ENCODE measurements around the gene SEC14L2. TPM values are rescaled to one million over a fixed set of nuclear protein-coding genes. Genes with fewer than 3 reads are reported as not detected.
A peak's percentile ranks its signal among the peaks of the same experiment; 100 is the strongest.
"Not testable (repeated sequence)": the region's sequence is repeated elsewhere in the genome, so short reads cannot be mapped to it uniquely, and the experiment has no call there.

The SEC14L2 gene
- polyA plus RNA-seq, 10 donors: 1.2 to 2.8 (median 2.0) TPM

DNA sequence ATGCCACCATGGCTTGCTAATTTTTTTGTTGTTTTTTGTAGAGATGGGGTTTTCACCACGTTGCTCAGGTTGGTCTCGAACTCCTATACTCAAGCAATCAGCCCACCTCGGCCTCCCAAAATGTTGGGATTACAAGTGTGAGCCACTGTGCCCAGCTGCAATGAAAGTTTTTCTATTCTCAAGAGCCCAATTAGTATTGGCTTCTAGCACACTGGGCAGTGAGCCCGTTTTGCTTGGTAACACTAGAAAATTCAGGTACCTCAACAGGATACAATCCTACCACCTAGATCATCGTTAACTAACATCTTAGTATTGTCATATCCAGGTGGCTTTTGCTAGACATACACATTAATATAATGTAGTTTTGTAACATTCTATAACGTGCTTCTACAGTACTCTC lies 56.0 kb downstream of the SEC14L2 start:
- no peak for DNase-seq

DNA sequence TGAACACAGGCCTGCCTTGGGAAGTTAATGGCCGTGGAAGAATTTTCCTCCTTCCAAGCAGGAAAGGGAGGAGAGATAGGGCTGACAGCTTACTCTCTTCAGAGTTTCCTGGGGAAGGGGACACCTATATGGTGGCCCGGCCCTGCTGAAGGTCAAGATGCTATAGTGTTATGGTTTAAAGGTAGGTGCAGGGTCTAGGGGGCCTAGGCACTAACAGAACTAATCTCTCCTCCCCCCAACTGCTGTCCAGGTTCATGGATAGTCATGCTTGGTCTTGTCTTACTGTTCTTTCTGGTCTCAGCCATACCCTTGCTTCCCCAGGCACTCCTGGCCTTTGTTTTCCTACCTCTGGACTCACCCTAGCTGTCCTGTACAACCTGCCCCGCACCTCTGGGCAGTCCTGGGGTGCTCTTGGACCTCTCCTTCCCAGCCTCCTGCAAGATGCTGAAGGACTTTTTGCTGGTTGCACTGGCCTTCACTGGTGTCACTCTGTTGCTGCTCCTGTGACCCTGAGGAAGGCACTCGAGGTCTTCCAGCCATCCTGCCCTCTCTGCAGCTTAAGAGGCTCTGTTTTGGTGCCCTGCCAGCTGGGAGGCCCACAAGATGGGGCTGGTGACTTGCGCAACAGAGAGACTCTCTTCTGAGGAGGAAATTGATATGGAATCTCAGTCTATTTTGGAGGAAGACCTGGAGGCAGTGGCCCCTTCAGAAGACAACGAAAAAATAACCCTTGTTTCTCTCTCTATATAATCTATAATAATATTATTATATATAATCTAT lies 57.1 kb downstream of the SEC14L2 start:
- DNase-seq: peak in 1 of 3 donors; percentile 21

DNA sequence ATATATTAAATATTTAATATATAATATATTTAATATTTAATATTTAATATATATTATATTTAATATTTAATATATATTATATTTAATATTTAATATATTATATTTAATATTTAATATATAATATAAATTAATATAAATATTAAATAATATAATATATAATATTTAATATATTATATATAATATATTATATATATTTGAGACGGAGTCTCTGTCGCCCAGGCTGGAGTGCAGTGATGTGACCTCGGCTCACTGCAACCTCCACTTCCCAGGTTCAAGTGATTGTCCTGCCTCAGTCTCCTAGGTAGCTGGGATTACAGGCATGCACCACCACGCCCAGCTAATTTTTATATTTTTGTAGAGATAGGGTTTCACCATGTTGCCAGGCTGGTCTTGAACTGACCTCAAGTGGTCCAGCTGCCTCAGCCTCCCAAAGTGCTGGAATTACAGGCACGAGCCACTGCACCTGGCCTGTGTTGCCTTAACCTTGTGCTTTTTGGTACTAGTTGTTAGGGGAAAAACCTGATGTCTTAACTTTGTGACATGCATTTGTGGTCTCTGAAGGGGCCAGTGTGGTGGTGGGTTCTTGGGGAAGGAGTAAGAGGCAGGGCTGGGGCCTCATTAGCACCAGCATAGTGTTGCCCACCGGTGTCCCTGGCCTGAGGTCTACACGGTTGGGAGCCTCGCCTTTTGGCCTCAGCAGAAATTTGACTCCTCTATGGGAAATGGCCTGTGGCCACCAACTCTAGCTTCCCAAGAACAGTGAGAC lies 58.4 kb downstream of the SEC14L2 start:
- no peak for DNase-seq

DNA sequence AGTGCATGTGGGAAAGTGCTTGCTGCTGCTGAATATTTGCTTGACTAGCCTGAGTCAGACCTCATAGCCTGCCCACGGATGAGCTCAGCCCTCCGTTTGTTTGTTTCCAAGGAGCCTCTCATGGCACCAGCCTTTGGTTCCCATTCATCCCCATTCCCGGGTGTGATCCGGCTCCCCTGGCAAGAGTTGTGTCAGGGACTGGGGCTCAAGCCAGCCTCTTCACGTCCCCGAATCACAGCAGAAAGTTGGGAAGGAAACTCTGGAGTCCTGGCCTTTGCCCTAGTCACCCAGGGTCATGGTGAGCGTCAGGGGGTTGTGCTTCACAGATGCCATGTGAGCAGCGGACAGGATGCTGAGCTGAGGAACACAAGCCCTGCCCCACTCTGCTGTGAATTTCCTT lies 61.2 kb downstream of the SEC14L2 start:
- no peak for DNase-seq

DNA sequence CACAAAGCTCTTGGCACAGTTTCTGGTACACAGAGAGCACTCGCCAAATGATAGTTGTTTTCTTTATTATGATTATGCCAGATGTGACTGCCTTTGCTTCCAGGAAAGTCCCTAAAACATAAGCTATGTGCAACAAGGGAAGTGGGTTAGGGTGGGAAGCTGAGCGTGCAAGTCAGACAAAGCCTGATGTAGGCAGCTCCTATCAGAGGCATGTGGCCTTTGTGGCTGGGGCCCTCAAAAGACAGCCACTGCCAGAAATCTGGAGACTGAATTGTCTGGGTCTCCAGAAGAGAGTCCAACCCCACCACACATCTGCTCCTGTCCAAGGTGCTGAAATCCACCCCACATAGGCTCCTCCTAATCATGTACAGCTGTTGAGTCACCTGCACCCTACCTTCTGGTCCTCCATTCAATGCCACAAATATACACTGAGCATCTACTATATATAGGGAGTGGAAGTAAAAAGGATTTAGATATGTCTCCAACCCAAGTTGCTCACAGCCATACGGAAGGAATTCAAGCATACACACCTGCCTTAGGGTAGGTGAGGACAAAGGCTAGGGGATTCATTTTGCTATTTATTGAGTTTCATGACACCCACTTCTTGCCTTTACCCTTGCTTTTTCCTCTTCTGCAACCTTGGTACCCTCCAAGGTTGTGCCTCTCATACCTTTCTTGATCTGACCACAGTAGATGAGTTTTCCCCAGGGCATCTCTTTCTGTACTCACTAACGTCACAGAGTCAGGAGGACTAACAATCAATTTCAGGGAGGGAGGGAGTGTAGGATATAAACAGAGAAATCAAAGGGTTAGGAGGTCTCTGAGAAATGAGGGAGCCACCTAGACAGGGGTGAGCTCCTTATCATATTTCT lies 62.6 kb downstream of the SEC14L2 start:
- DNase-seq: peak in 1 of 3 donors; percentile 34

DNA sequence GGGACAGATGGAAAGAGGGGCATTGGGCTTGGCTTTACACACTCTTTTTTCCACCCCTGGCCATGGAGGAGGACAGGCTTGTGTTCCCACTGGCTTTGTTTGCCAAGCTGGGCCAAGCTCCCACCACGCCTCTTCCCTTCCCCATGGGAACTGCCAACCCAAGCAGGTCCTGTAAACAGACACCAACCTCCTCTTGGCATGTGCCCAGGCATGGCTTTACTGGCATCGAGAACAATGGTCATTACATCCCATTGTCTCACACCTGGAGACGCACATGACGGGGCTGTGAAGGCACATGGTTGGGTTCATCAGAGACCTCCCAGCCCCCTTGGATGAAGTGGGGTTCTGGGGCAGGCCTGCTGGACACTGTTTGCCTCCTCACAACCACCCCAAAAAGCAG lies 63.3 kb downstream of the SEC14L2 start:
- no peak for DNase-seq

DNA sequence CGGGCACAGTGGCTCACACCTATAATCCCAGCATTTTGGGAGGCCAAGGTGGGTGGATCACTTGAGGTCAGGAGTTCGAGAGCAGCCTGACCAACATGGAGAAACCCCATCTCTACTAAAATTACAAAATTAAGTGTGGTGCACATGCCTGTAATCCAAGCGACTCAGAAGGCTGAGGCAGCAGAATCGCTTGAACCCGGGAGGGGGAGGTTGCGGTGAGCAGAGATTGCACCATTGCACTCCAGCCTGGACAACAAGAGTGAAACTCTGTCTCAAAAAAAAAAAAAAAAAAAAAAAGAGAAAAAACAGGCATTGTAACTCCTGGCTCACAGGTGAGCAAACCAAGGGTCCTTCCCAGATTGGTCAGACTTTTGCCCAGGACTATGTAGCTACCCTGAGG lies 63.7 kb downstream of the SEC14L2 start:
- DNase-seq: not testable (repeated sequence)

DNA sequence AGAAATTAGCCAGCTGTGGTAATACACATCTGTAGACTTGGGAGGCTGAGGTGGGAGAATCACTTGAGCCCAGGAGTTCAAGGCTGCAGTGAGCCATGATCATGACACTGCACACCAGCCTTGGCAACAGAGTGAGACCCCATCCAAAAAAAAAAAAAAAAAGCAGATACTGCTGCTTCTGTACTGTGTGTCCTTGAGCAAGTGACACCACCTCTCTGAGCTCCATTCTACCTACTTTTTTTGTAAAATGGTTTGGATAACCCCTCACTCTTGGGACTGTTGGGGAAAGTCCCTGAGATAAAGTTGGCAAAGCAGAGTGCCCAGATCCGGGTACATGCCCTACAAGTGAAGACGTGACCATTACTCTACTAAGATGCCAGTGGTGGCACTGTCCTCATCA lies 72.3 kb downstream of the SEC14L2 start:
- DNase-seq: no peak

DNA sequence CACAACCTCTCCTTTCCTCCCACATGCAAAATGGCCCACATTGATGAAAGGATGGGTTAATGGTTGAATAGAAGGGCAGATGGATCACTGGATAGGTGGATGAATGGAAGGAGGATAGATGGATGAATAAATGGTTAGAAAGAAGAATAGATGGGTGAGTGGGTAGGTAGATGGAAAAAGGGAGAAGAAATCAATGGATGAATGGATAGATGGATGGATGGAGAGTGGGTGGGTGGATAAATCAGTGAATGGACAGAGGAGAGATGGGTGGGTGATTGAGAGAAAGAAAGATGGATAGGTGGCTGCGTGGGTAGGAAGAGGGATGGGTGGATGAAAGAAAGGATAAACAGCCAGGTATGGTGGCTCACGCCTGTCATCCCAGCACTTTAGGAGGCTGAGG lies 73.8 kb downstream of the SEC14L2 start:
- no peak for DNase-seq

DNA sequence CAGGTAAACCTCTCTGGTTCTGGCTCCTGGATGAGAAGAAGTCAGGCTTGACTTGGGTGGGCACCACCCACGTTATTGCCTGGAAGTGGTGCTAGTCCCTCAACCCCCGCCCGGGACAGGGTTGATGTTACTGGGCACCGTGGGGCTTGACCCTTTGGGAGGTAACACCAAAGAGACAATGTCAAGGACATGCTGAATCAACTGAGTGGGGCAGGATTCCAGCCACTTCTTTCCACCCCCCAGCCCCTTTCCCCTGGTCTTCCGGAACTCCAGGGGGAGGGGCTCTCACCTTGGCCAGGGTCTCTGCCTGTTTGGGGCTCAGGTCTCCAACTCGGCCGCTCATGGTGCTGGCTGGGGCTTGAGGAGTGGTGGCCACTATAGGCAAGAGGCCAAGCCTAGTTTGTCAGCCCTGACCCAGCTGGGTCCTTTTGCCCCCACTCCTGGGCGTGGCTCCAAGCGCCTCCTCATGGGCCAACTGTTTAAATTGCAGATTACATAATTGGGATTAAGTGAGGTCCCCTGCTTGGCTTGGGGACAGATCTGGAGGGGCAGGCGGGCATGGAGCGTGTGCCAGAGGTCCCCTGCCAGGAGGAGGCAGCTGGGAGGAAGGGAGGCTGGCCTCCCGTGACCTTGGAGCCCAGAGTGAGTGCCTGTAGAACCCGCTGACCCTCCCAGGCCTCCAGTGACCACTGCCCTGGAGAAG lies 74.9 kb downstream of the SEC14L2 start, which contains the start of gene SEC14L3:
SEC14L3 (minus strand) TSS at position 402 of the 703 bp plus-strand sequence; CDS start at position 343, 59 bp downstream.
- no peak for DNase-seq

DNA sequence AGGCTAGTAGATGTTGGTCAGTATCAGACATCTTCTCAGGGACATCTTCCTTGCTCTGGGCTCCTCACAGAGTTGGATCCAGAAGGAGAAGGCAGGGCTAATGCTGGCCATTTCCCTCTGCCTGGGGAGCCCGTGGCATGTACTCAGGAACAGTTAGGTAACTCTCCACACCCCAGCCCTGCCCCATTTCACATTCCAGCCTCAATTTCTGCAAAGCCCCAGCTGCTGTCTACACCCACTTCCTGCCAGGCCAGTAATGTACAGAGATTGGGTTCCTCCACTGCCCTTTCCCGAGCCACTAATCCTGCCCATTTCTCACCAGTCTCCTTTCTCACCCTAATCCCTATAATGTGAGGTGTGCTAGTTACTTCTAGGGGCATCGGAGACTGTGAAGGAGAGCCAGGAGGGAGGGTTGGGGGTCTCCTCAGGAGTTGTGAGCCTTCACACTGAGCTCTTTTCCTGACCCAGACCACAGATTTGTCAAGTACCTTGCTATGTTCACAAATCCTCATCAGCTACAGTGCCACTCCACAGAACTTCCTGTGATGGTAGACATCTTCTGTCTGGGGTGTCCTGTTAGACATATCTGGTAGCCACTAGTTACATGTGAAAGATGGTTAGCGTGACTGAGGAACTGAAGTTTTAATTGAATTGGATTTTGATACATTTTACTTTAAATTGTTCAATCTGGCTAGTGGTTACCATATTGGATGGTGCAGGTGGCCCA lies 76.3 kb downstream of the SEC14L2 start:
- DNase-seq: no peak

DNA sequence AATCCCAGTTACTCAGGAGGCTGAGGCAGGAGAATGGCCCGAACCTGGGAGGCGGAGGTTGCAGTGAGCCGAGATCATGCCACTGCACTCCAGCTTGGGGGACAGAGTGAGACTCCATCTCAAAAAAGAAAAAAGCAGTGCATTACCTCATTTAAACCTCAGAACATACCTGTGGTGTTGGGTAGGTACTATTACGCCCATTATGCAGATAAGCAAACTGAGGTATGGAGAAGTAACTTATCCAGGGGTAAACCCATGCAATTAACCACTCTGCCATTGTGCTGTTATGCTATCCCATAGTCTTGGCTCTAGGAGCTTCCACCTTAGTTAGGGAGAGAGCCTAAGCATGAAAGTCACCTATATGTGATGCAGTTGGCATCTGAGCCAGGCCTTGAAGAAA lies 77.3 kb downstream of the SEC14L2 start:
- DNase-seq: no peak

Other genes with a start within 250 kb of the SEC14L2 start
- gene LIF, start 150.3 kb upstream of the SEC14L2 start, polyA plus RNA-seq (ENCODE audit: insufficient read length in 10 of 10): 1 to 10 TPM in 3 of 10 donors, under 1 TPM in 7; 0.62 to 1.5 (median 0.80) TPM
- gene OSM, start 130.2 kb upstream of the SEC14L2 start, polyA plus RNA-seq (ENCODE audit: insufficient read length in 10 of 10): under 1 TPM; 0.17 to 0.43 (median 0.29) TPM
- gene CASTOR1, start 107.5 kb upstream of the SEC14L2 start, polyA plus RNA-seq (ENCODE audit: insufficient read length in 10 of 10): 1 to 10 TPM; 2.1 to 6.3 (median 3.8) TPM
- gene TBC1D10A, start 70.1 kb upstream of the SEC14L2 start, polyA plus RNA-seq (ENCODE audit: insufficient read length in 10 of 10): 1 to 10 TPM; 5.0 to 9.5 (median 7.0) TPM
- gene SF3A1, start 40.1 kb upstream of the SEC14L2 start, polyA plus RNA-seq (ENCODE audit: insufficient read length in 10 of 10): 10 to 100 TPM; 63.8 to 95.9 (median 73.0) TPM
- gene CCDC157, start 40.0 kb upstream of the SEC14L2 start, polyA plus RNA-seq (ENCODE audit: insufficient read length in 10 of 10): 1 to 10 TPM in 8 of 10 donors, under 1 TPM in 2; 0.80 to 1.9 (median 1.3) TPM
- 10 to 100 TPM in 9 of 10 donors, 1 to 10 TPM in 1; 8.8 to 15.6 (median 11.1) TPM for gene RNF215, start 9.6 kb upstream of the SEC14L2 start, polyA plus RNA-seq (ENCODE audit: insufficient read length in 10 of 10)
- gene MTFP1, start 28.8 kb downstream of the SEC14L2 start, polyA plus RNA-seq (ENCODE audit: insufficient read length in 10 of 10): 1 to 10 TPM; 4.1 to 8.5 (median 5.6) TPM
- gene SEC14L3, start 75.0 kb downstream of the SEC14L2 start, polyA plus RNA-seq (ENCODE audit: insufficient read length in 10 of 10): under 1 TPM in 2 of 10 donors, not detected in 8; 0.08 to 0.10 TPM
- gene SEC14L4, start 108.7 kb downstream of the SEC14L2 start, polyA plus RNA-seq (ENCODE audit: insufficient read length in 10 of 10): under 1 TPM in 9 of 10 donors, not detected in 1; 0.08 to 0.29 (median 0.18) TPM
- gene SEC14L6, start 149.7 kb downstream of the SEC14L2 start, polyA plus RNA-seq (ENCODE audit: insufficient read length in 10 of 10): under 1 TPM; 0.18 to 0.94 (median 0.26) TPM
- 1 to 10 TPM; 3.1 to 7.6 (median 6.4) TPM for gene GAL3ST1, start 177.6 kb downstream of the SEC14L2 start, polyA plus RNA-seq (ENCODE audit: insufficient read length in 10 of 10)
- 10 to 100 TPM; 36.7 to 53.4 (median 45.2) TPM for gene PES1, start 194.9 kb downstream of the SEC14L2 start, polyA plus RNA-seq (ENCODE audit: insufficient read length in 10 of 10)
- gene TCN2, start 210.2 kb downstream of the SEC14L2 start, polyA plus RNA-seq (ENCODE audit: insufficient read length in 10 of 10): 10 to 100 TPM in 5 of 10 donors, 1 to 10 TPM in 5; 5.5 to 14.2 (median 9.9) TPM
- gene SLC35E4, start 238.8 kb downstream of the SEC14L2 start, polyA plus RNA-seq (ENCODE audit: insufficient read length in 10 of 10): 1 to 10 TPM; 1.8 to 3.1 (median 2.4) TPM

Measured in muscle of back (tissue), 11 donors.